Ishikawa (cell line): ENCODE data around the gene LPP.

Source experiments
- CEBPB ChIP-seq: IDR thresholded peaks from 2 replicates; pipeline ENCODE4 v1.6.1; 2012
- CREB1 ChIP-seq: IDR thresholded peaks from 2 replicates; pipeline ENCODE4 v1.6.1; 2012; ENCODE audit warnings: low read depth
- EGR1 ChIP-seq: IDR thresholded peaks from 2 replicates; pipeline ENCODE4 v1.6.1; 2012
- EP300 ChIP-seq: IDR thresholded peaks from 2 replicates; pipeline ENCODE4 v1.6.1; 2012; ENCODE audit warnings: borderline replicate concordance
- FOXM1 ChIP-seq: IDR thresholded peaks from 2 replicates; pipeline ENCODE4 v1.6.1; 2012; ENCODE audit warnings: low read depth, borderline replicate concordance
- ZBTB7A ChIP-seq: IDR thresholded peaks from 2 replicates; pipeline ENCODE4 v1.6.1; 2012; ENCODE audit warnings: low read depth
- TF ChIP-seq, protein P1 (sequence below): IDR thresholded peaks from 2 replicates; pipeline ENCODE4 v1.6.1; 2012; ENCODE audit warnings: low read depth, mild to moderate bottlenecking

DNA sequence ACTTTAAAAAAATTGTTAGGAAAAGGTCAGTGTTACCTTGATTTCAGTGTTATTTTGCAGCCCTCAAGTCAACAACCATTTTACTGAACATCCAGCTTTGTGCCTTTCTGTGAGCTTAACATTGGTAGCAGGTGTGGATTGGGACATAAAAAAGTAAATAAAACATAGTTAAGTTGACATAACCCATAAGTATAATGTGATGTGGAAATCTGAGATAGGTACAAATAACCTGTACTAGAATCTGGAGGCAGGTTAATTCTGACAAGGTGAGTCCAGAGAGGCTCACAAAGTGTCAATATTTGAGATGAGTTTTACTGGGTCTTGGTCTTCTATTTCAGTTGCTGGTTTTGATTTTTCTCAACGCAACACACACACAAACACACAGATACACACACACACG is 151.3 kb downstream of the LPP start:
- no peak for TF ChIP-seq FOXM1
- TF ChIP-seq, protein P1, sequence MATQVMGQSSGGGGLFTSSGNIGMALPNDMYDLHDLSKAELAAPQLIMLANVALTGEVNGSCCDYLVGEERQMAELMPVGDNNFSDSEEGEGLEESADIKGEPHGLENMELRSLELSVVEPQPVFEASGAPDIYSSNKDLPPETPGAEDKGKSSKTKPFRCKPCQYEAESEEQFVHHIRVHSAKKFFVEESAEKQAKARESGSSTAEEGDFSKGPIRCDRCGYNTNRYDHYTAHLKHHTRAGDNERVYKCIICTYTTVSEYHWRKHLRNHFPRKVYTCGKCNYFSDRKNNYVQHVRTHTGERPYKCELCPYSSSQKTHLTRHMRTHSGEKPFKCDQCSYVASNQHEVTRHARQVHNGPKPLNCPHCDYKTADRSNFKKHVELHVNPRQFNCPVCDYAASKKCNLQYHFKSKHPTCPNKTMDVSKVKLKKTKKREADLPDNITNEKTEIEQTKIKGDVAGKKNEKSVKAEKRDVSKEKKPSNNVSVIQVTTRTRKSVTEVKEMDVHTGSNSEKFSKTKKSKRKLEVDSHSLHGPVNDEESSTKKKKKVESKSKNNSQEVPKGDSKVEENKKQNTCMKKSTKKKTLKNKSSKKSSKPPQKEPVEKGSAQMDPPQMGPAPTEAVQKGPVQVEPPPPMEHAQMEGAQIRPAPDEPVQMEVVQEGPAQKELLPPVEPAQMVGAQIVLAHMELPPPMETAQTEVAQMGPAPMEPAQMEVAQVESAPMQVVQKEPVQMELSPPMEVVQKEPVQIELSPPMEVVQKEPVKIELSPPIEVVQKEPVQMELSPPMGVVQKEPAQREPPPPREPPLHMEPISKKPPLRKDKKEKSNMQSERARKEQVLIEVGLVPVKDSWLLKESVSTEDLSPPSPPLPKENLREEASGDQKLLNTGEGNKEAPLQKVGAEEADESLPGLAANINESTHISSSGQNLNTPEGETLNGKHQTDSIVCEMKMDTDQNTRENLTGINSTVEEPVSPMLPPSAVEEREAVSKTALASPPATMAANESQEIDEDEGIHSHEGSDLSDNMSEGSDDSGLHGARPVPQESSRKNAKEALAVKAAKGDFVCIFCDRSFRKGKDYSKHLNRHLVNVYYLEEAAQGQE, result no peak
- TF ChIP-seq ZBTB7A, result no peak
- TF ChIP-seq EP300, result no peak
- TF ChIP-seq EGR1, result no peak
- TF ChIP-seq CREB1, result no peak
- TF ChIP-seq CEBPB, result no peak
